Osteocyte (in vitro differentiated cells): ENCODE data around the gene ERGIC1. TPM values are rescaled to one million over a fixed set of nuclear protein-coding genes. Genes with fewer than 3 reads are reported as not detected.
A peak's percentile ranks its signal among the peaks of the same experiment; 100 is the strongest.
"Not testable (repeated sequence)": the region's sequence is repeated elsewhere in the genome, so short reads cannot be mapped to it uniquely, and the experiment has no call there.

Source experiments
- DNase-seq: peaks from one replicate; pipeline ENCODE4 v3.0.0; 2021; ENCODE audit warnings: mixed read lengths; ENCODE audit not compliant: unreplicated experiment; ENCODE audit errors: extremely low spot score
- H3K27ac Mint-ChIP-seq: one replicate; pipeline ENCODE4 v1.8.0; 2021; ENCODE audit warnings: mild to moderate bottlenecking, mixed read lengths; ENCODE audit not compliant: unreplicated experiment
- H3K27me3 Mint-ChIP-seq: one replicate; pipeline ENCODE4 v1.8.0; 2021; ENCODE audit warnings: mixed read lengths; ENCODE audit not compliant: unreplicated experiment
- H3K36me3 Mint-ChIP-seq: one replicate; pipeline ENCODE4 v1.8.0; 2021; ENCODE audit warnings: mixed read lengths; ENCODE audit not compliant: unreplicated experiment
- H3K4me1 Mint-ChIP-seq: one replicate; pipeline ENCODE4 v1.8.0; 2021; ENCODE audit warnings: mixed read lengths; ENCODE audit not compliant: unreplicated experiment
- H3K4me3 Mint-ChIP-seq: one replicate; pipeline ENCODE4 v1.8.0; 2021; ENCODE audit warnings: mild to moderate bottlenecking, moderate library complexity, mixed read lengths; ENCODE audit not compliant: unreplicated experiment
- H3K9me3 Mint-ChIP-seq: one replicate; pipeline ENCODE4 v1.8.0; 2021; ENCODE audit warnings: mixed read lengths; ENCODE audit not compliant: unreplicated experiment
- CTCF ChIP-seq: fragments of 200-600 bp; sonication (generic); IDR thresholded peaks from 2 replicates; pipeline ENCODE4 v1.5.0; 2021; ENCODE audit warnings: antibody characterized with exemption, mild to moderate bottlenecking, moderate library complexity
- total RNA-seq: library from RNA; stranded (reverse); gene quantifications from 2 replicates; pipeline ENCODE4 v1.2.1, GENCODE V29; 2021

ERGIC1 gene
- total RNA-seq, 1 donor from 2014 or later, result 174 TPM

- TF ChIP-seq CTCF, result no peak
- no peaks in the 10 kb centered on the region for H3K9me3 Mint-ChIP-seq
- H3K27me3 Mint-ChIP-seq, result no peaks in the 10 kb centered on the region
- DNase-seq, result no peak
- no peaks in the 10 kb centered on the region for H3K36me3 Mint-ChIP-seq
- no peak overlapping the region for H3K4me3 Mint-ChIP-seq
- peaks cover 21% of the 10 kb centered on the region for H3K4me1 Mint-ChIP-seq
- peak overlapping the region; percentile 91 for H3K27ac Mint-ChIP-seq
These were observed 26.2 kb upstream of the ERGIC1 start for GRCh38 chr5:172807766-172808311.

GRCh38 chr5:172809774-172810173 lies 24.3 kb upstream of the ERGIC1 start:
- Mint-ChIP-seq H3K27me3 (no peaks in the 10 kb centered on the region), H3K4me3 (no peak overlapping the region), H3K36me3 (no peaks in the 10 kb centered on the region), H3K9me3 (no peaks in the 10 kb centered on the region), H3K27ac (no peak overlapping the region), H3K4me1 (peaks cover 21% of the 10 kb centered on the region)
- no peak for TF ChIP-seq CTCF
- no peak for DNase-seq

GRCh38 chr5:172810996-172811395 lies 23.1 kb upstream of the ERGIC1 start:
- not testable (repeated sequence) for DNase-seq, H3K9me3 Mint-ChIP-seq, H3K4me3 Mint-ChIP-seq, H3K27me3 Mint-ChIP-seq, H3K27ac Mint-ChIP-seq, H3K36me3 Mint-ChIP-seq
- peaks cover 19% of the 10 kb centered on the region for H3K4me1 Mint-ChIP-seq

GRCh38 chr5:172815631-172816030 lies 18.4 kb upstream of the ERGIC1 start:
- H3K27ac Mint-ChIP-seq, result no peak overlapping the region
- TF ChIP-seq CTCF, result no peak
- H3K27me3 Mint-ChIP-seq, result no peaks in the 10 kb centered on the region
- no peaks in the 10 kb centered on the region for H3K9me3 Mint-ChIP-seq
- H3K4me1 Mint-ChIP-seq, result peaks cover 7% of the 10 kb centered on the region
- no peak overlapping the region for H3K4me3 Mint-ChIP-seq
- DNase-seq, result no peak
- H3K36me3 Mint-ChIP-seq, result no peaks in the 10 kb centered on the region

GRCh38 chr5:172816925-172817562 lies 17.0 kb upstream of the ERGIC1 start:
- Mint-ChIP-seq H3K36me3 (no peaks in the 10 kb centered on the region), H3K27ac (no peak overlapping the region), H3K4me3 (no peak overlapping the region), H3K4me1 (peaks cover 7% of the 10 kb centered on the region), H3K27me3 (no peaks in the 10 kb centered on the region), H3K9me3 (no peaks in the 10 kb centered on the region)
- no peak for TF ChIP-seq CTCF
- DNase-seq, result no peak
